Osteoblast (primary cell): ENCODE data around the gene SH3RF3. TPM values are rescaled to one million over a fixed set of nuclear protein-coding genes. Genes with fewer than 3 reads are reported as not detected.

ENCODE experiments used
- DNase-seq: peaks from one replicate; pipeline ENCODE4 v3.0.0; 2011; ENCODE audit warnings: low spot score, mixed read lengths; ENCODE audit not compliant: insufficient read length; ENCODE audit errors: missing footprints
- H2AFZ ChIP-seq: 2 replicates; pipeline ENCODE4 v1.6.0; 2011; ENCODE audit warnings: mild to moderate bottlenecking, low read length
- H3K27ac ChIP-seq: 2 replicates; pipeline ENCODE4 v1.5.1; 2011; ENCODE audit warnings: mild to moderate bottlenecking, low read depth, low read length, moderate library complexity
- H3K27me3 ChIP-seq: 2 replicates; pipeline ENCODE4 v1.6.0; 2012; ENCODE audit warnings: mild to moderate bottlenecking, control low read depth, inconsistent platforms, low read length, moderate library complexity; ENCODE audit not compliant: insufficient read depth
- H3K36me3 ChIP-seq: 2 replicates; pipeline ENCODE4 v1.5.1; 2011; ENCODE audit warnings: mild to moderate bottlenecking, low read length, control low read depth, moderate library complexity; ENCODE audit not compliant: insufficient read depth
- H3K4me1 ChIP-seq: 2 replicates; pipeline ENCODE4 v1.5.1; 2011; ENCODE audit warnings: mild to moderate bottlenecking, low read length, control low read depth, moderate library complexity; ENCODE audit not compliant: insufficient read depth
- H3K4me2 ChIP-seq: 2 replicates; pipeline ENCODE4 v1.6.0; 2011; ENCODE audit warnings: mild to moderate bottlenecking, low read length; ENCODE audit not compliant: insufficient read depth
- H3K4me3 ChIP-seq: fragments of 200-600 bp; sonication (generic); 3 replicates; pipeline ENCODE4 v1.5.1; 2012; ENCODE audit warnings: mild to moderate bottlenecking, low read length, inconsistent platforms; ENCODE audit not compliant: insufficient read depth
- H3K79me2 ChIP-seq: 2 replicates; pipeline ENCODE4 v1.6.0; 2012; ENCODE audit warnings: mild to moderate bottlenecking, low read length, control low read depth, inconsistent platforms; ENCODE audit not compliant: insufficient read depth
- H3K9me3 ChIP-seq: 2 replicates; pipeline ENCODE4 v1.5.1; 2011; ENCODE audit warnings: low read depth, low read length, control low read depth
- H4K20me1 ChIP-seq: 2 replicates; pipeline ENCODE4 v1.6.0; 2012; ENCODE audit warnings: mild to moderate bottlenecking, low read length, control low read depth; ENCODE audit not compliant: insufficient read depth
- total RNA-seq: library from RNA; depleted of rRNA; stranded (reverse); fragments of >200 nt; gene quantifications from 2 replicates; pipeline ENCODE4 v1.2.3, GENCODE V29; 2012
- TF ChIP-seq, protein P1 (sequence below): IDR thresholded peaks from 2 replicates; pipeline ENCODE4 v1.5.1; 2011; ENCODE audit warnings: mild to moderate bottlenecking, low read depth, low read length, moderate library complexity; ENCODE audit errors: extremely low read depth

The SH3RF3 gene
- total RNA-seq, 1 donor = 14.8 TPM

DNA sequence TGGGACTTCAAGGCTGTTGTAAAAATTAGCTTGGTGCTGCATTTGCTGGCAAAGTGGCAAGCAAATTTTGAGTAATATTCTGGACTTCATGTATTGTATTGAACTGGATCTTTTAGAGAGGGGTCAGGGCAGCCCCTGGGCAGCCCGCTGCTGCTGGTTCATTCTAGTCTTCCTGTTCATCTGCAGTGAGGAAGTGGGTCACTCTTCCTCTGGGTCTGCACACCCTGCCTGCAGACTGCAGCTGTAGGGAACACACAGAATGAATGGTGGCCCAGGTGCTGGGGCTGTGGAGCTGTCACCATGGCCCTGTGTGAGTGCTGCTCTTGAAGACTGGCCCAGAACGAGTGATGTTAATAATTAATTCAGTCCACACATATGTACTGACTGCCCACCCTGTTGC is 9.4 kb downstream of the SH3RF3 start:
- H3K4me1 ChIP-seq = no peaks in the 10 kb centered on the region
- H2AFZ ChIP-seq = no peak overlapping the region
- no peak overlapping the region for H3K4me2 ChIP-seq
- peaks cover 94% of the 10 kb centered on the region for H3K79me2 ChIP-seq
- H4K20me1 ChIP-seq = peaks cover 84% of the 10 kb centered on the region
- DNase-seq = no peak
- no peak overlapping the region for H3K27ac ChIP-seq
- H3K36me3 ChIP-seq = no peaks in the 10 kb centered on the region
- TF ChIP-seq, protein P1, sequence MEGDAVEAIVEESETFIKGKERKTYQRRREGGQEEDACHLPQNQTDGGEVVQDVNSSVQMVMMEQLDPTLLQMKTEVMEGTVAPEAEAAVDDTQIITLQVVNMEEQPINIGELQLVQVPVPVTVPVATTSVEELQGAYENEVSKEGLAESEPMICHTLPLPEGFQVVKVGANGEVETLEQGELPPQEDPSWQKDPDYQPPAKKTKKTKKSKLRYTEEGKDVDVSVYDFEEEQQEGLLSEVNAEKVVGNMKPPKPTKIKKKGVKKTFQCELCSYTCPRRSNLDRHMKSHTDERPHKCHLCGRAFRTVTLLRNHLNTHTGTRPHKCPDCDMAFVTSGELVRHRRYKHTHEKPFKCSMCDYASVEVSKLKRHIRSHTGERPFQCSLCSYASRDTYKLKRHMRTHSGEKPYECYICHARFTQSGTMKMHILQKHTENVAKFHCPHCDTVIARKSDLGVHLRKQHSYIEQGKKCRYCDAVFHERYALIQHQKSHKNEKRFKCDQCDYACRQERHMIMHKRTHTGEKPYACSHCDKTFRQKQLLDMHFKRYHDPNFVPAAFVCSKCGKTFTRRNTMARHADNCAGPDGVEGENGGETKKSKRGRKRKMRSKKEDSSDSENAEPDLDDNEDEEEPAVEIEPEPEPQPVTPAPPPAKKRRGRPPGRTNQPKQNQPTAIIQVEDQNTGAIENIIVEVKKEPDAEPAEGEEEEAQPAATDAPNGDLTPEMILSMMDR = no peak
- no peaks in the 10 kb centered on the region for H3K9me3 ChIP-seq
- no peaks in the 10 kb centered on the region for H3K27me3 ChIP-seq
- H3K4me3 ChIP-seq = no peak overlapping the region

DNA sequence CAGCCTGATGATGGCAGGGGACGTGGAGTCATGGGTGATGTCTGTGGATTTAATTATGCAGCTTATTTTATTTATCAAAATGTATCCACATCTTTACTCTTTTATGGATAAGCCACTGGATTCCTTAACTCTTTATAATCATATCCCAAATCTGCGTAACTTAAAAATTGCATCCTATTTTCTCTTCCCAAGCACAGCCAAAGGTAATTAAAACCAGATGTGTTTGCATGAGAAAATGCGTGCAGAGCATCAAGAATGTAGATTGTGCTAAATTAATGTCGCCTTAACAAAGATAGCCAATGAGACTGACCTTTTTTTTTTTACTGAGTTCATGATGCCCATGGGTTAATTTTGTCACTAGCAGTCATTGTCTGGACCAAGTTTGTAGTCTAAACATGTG is 10.0 kb downstream of the SH3RF3 start:
- TF ChIP-seq, protein P1 = no peak
- Histone ChIP-seq H3K36me3 (no peaks in the 10 kb centered on the region), H3K27ac (no peak overlapping the region), H3K9me3 (no peaks in the 10 kb centered on the region), H3K4me3 (no peak overlapping the region), H4K20me1 (peaks cover 85% of the 10 kb centered on the region), H3K27me3 (no peaks in the 10 kb centered on the region), H2AFZ (no peak overlapping the region), H3K4me1 (no peaks in the 10 kb centered on the region), H3K4me2 (no peak overlapping the region), H3K79me2 (peaks cover 93% of the 10 kb centered on the region)
- DNase-seq = no peak

DNA sequence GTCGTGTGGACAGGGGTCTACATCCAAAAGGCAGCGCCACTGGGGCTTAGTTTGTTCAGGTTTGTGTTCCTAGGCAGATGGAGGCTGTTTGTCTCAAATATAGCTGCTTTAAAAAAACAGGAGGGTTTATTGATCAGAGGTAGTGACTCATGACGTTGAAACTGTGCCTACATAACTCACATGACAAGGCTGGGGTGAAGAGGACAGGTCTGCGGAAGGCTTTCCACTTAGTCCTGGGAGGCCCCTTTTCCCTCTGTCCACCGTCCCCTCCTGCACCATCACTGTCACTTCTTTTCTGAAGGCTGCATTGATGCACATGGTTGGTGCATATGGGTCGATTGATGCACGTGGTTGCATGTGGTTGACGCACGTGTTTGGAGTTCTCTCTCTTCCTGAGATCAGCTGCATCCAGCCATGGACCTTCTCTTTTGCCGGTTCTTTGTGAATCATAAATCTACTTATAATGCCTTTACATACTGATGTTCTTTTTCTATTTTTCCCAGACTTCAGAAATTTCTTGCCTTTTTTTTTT is 10.9 kb downstream of the SH3RF3 start:
- Histone ChIP-seq H2AFZ (no peak overlapping the region), H3K27ac (no peak overlapping the region), H3K27me3 (no peaks in the 10 kb centered on the region), H4K20me1 (peaks cover 83% of the 10 kb centered on the region), H3K9me3 (no peaks in the 10 kb centered on the region), H3K4me2 (no peak overlapping the region), H3K4me3 (no peak overlapping the region), H3K79me2 (peaks cover 91% of the 10 kb centered on the region), H3K36me3 (no peaks in the 10 kb centered on the region), H3K4me1 (no peaks in the 10 kb centered on the region)
- no peak for DNase-seq
- TF ChIP-seq, protein P1 = no peak

DNA sequence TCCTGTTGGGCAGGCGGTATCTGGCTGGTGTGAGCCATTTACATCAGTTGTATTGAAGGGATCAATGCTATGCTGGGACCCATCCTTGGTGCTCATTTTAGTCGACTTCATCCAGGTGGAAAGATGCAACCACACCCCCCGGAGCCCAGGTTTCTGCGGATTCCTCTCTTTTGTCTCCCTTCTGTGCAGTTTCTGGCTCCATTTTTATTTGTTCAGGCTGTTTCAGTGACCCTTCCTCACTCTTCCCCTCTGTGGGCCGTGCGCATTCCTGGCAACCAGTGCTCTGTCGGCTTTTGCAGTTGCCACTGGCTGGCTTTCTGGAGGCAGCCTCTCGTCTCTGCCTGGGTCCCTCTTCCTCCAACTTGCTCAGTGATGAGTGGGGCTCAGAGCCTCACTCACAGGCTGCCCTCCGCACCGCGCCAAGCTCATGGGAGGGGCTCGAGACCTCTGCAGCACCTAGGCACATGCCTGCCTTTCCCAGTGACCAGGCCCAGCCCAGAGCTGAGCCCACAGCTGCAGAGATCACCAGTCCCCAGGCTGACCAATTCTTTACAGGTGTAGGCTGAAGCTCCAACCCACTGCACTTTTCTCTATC is 12.1 kb downstream of the SH3RF3 start:
- no peaks in the 10 kb centered on the region for H3K4me1 ChIP-seq
- TF ChIP-seq, protein P1 = no peak
- no peak overlapping the region for H3K27ac ChIP-seq
- H3K27me3 ChIP-seq = no peaks in the 10 kb centered on the region
- peaks cover 91% of the 10 kb centered on the region for H3K79me2 ChIP-seq
- DNase-seq = no peak
- no peaks in the 10 kb centered on the region for H3K36me3 ChIP-seq
- H3K9me3 ChIP-seq = no peaks in the 10 kb centered on the region
- no peak overlapping the region for H2AFZ ChIP-seq
- H3K4me2 ChIP-seq = no peak overlapping the region
- H4K20me1 ChIP-seq = peaks cover 85% of the 10 kb centered on the region
- H3K4me3 ChIP-seq = no peak overlapping the region
